ENCODE results near the gene ZBTB38. TPM values are rescaled to one million over a fixed set of nuclear protein-coding genes. Genes with fewer than 3 reads are reported as not detected.

Gene ZBTB38
- total and polyA plus RNA-seq, 2 experiments from 2014 or later, result 8.7 to 11.5 TPM

DNA sequence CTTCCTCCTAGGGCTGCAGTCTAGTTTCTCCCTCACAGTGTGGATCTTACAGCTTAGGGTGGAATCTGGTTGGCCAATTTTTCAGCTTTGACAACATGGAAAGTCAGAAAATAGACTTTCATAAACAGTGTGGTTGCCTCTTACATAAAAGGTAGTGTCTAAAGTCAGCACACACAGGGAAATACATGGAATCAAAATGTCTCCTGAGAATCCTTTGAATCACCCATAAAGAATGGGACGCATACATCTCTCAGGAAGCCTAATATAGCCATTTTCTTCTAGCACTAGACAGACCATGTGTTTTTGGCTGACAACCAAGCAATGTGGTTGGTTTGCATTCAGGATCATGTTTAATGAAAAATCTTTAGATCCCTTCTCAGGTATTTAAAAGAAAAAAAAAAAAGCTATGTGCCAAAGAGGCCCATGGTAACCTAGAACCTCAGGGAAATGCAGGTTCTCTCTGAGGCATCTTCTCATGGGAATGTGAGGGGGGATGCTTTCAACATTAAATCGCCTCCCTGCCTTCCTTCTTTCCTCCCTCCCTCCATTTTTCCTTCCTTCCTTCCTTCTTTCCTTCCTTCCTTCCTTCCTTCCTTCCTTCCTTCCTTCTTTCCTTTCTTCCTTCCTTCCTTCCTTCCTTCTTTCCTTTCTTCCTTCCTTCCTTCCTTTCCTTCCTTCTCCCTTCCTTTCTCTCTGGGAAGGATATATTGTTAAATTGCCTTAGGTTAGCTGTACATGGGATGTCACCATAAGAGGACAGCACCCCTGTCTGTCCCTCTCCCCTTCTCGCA lies 34.3 kb upstream of the ZBTB38 start (continued):
- TF ChIP-seq ZNF114 (CRISPR knock-in tag; IDR thresholded peaks at IDR 0.05) (no peak), POLR2AphosphoS5 (IDR thresholded peaks at IDR 0.05; ENCODE audit: low read depth) (no peak), JUNB (IDR thresholded peaks at IDR 0.05; ENCODE audit: unreplicated experiment) (no peak), ZNF331 (CRISPR knock-in tag; IDR thresholded peaks at IDR 0.05; ENCODE audit: low read depth) (no peak), NANOG (IDR thresholded peaks at IDR 0.05; ENCODE audit: borderline replicate concordance) (no peak), ETS1 (IDR thresholded peaks at IDR 0.05) (no peak)

DNA sequence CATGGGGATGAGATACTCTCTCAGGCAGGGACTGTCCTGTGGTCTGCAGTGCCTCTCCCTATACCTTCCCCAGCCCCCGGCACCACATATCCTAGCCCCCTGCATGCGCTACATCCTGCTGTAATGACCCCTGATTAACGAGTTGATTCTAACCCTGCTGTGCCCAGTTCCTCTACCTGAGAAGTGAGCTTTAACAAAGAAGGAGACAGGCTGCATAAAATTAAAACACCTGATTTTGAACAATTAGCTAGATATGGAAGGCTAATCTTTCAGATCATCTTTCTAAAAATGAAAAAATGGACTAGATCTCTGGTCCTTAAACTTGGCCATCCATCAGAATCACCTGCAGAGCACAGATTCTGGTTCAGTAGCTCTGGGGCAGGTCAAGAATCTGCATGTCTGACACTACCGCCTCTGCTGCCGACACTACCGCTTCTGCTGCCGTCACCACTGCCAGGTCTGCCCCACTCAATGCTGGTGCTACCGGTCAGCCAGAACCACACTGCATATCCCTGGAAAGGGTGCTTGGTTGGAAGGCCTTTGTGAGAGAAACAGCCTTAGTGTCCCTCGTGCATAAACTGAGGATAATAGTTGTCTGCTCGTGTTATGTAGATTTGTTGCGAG lies 33.6 kb upstream of the ZBTB38 start:
- H3K9me2 ChIP-seq (ENCODE audit: insufficient read depth), result peaks cover 11% of the 10 kb centered on the region
- no peaks in the 10 kb centered on the region for H3K79me2 ChIP-seq (replicated peaks; ENCODE audit: insufficient read depth)
- Mint-ChIP-seq H3K9me3 (no peaks in the 10 kb centered on the region; the same call in 2 of the 3 replicates), H3K27me3 (ENCODE audit: insufficient read depth, low read depth, poor library complexity) (peaks cover 5% of the 10 kb centered on the region), H3K4me3 (no peak overlapping the region; the same call in 2 of the 3 replicates), H3K36me3 (ENCODE audit: low read depth) (no peaks in the 10 kb centered on the region), H3K27ac (no peak overlapping the region), H3K4me1 (peaks cover 17% of the 10 kb centered on the region)
- peak overlapping the region; percentile 57 for H3K4me2 ChIP-seq
- H2AFZ ChIP-seq, result peak overlapping the region; percentile 94
- no peaks in the 10 kb centered on the region for H3K36me3 ChIP-seq (ENCODE audit: insufficient read depth)
- H3F3A ChIP-seq (replicated peaks; ENCODE audit: low read depth), result no peaks in the 10 kb centered on the region
- no peak overlapping the region for H3K4me3 ChIP-seq
- H3K27ac ChIP-seq (ENCODE audit: low read depth), result no peak overlapping the region
- DNase-seq (ENCODE audit: low spot score) (no peak), ATAC-seq (peak; percentile 62; the same call in 2 of the 3 replicates)
- H4K20me1 ChIP-seq (replicated peaks; ENCODE audit: insufficient read depth), result no peaks in the 10 kb centered on the region
- H3K27me3 ChIP-seq (ENCODE audit: insufficient read depth), result no peaks in the 10 kb centered on the region
- H3K4me1 ChIP-seq (ENCODE audit: insufficient read depth), result peaks cover 8% of the 10 kb centered on the region
- TF ChIP-seq JUNB (IDR thresholded peaks at IDR 0.05; ENCODE audit: unreplicated experiment) (no peak), STAT1 (IDR thresholded peaks at IDR 0.05; ENCODE audit: unreplicated experiment) (no peak), REST (IDR thresholded peaks at IDR 0.05; ENCODE audit: unreplicated experiment) (no peak), ETS1 (IDR thresholded peaks at IDR 0.05) (no peak), ZNF331 (CRISPR knock-in tag; IDR thresholded peaks at IDR 0.05; ENCODE audit: low read depth) (no peak), POLR2AphosphoS5 (IDR thresholded peaks at IDR 0.05; ENCODE audit: low read depth) (no peak), EZH2 (IDR thresholded peaks at IDR 0.05; ENCODE audit: low read depth, unreplicated experiment) (no peak), NANOG (IDR thresholded peaks at IDR 0.05; ENCODE audit: borderline replicate concordance) (no peak), EZH2phosphoT487 (IDR thresholded peaks at IDR 0.05; ENCODE audit: unreplicated experiment) (no peak)
- TF ChIP-seq, protein P1, sequence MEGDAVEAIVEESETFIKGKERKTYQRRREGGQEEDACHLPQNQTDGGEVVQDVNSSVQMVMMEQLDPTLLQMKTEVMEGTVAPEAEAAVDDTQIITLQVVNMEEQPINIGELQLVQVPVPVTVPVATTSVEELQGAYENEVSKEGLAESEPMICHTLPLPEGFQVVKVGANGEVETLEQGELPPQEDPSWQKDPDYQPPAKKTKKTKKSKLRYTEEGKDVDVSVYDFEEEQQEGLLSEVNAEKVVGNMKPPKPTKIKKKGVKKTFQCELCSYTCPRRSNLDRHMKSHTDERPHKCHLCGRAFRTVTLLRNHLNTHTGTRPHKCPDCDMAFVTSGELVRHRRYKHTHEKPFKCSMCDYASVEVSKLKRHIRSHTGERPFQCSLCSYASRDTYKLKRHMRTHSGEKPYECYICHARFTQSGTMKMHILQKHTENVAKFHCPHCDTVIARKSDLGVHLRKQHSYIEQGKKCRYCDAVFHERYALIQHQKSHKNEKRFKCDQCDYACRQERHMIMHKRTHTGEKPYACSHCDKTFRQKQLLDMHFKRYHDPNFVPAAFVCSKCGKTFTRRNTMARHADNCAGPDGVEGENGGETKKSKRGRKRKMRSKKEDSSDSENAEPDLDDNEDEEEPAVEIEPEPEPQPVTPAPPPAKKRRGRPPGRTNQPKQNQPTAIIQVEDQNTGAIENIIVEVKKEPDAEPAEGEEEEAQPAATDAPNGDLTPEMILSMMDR (conservative IDR thresholded peaks at IDR 0.05; ENCODE audit: low read depth in 2 of 2), result no peak

Measured in GM23338 (cell line).